ENCODE measurements around the gene HNRNPM.
"Not testable (repeated sequence)": the region's sequence is repeated elsewhere in the genome, so short reads cannot be mapped to it uniquely, and the experiment has no call there.

Gene HNRNPM

GRCh38 chr19:8412783-8413628, 31.8 kb upstream of the HNRNPM start, which contains the start of gene MARCHF2:
MARCHF2 (plus strand) TSS chr19:8413305; CDS start chr19:8421841, 8,536 bp downstream.
- DNase-seq (ENCODE audit: low read depth), result peak; percentile 85
- TF ChIP-seq CTCF (IDR thresholded peaks at IDR 0.05; ENCODE audit: control insufficient read depth, extremely low read depth, insufficient read depth), result peak; percentile 75
- H3K4me3 ChIP-seq (ENCODE audit: low read depth, low read length), result peak within 1 kb of the TSS; percentile 69

- TF ChIP-seq CTCF (IDR thresholded peaks at IDR 0.05; ENCODE audit: control insufficient read depth, extremely low read depth, insufficient read depth), result no peak
- H3K4me3 ChIP-seq (ENCODE audit: low read depth, low read length), result peak overlapping the region; percentile 69
- DNase-seq (ENCODE audit: low read depth), result no peak
These were observed 31.2 kb upstream of the HNRNPM start for GRCh38 chr19:8413629-8413995.

- TF ChIP-seq CTCF (IDR thresholded peaks at IDR 0.05; ENCODE audit: control insufficient read depth, extremely low read depth, insufficient read depth), result no peak
- H3K4me3 ChIP-seq (ENCODE audit: low read depth, low read length), result no peak overlapping the region
- no peak for DNase-seq (ENCODE audit: low read depth)
These were observed 28.0 kb upstream of the HNRNPM start for GRCh38 chr19:8416796-8417195.

DNA sequence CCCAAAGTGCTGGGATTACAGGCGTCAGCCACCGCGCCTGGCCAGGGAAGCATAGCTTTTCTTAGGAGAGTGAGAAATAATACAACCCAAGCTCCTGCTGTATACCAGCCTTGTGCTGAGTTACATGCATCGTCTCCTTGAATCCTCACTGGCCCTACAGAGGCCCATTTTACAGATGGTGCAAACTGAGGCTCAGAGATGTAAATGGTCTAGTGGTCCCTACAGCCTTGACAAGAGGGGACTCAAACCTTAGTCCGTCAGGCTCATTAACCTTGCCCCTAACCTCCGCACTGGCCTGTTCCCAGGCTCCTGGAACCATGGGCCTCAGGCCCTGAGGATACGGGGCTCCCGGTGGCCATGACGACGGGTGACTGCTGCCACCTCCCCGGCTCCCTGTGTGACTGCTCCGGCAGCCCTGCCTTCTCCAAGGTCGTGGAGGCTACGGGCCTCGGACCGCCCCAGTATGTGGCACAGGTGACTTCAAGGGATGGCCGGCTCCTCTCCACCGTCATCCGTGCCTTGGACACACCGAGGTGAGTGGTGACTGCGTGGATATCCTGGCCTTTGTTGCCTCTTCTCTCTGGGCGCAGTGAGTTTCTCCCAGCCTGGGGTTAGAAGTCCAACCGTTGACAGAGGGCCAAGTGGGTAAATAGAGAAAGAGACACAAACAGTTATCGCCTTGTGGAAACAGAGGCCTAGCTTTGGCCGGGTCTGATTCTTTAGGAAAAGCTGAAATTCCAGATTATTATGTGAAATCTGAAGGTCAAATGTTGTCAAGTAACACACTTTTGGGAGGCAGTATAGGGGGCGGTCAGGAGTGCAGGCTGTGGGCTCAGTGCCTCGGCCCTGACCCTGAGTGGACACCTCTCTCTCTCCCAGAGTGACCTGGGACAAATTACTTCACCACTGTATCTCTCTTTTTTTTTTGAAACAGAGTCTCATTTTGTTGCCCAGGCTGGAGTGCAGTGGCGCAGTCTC, 23.0 kb upstream of the HNRNPM start:
- no peak for TF ChIP-seq CTCF (IDR thresholded peaks at IDR 0.05; ENCODE audit: control insufficient read depth, extremely low read depth, insufficient read depth)
- no peak overlapping the region for H3K4me3 ChIP-seq (ENCODE audit: low read depth, low read length)
- no peak for DNase-seq (ENCODE audit: low read depth)

- H3K4me3 ChIP-seq (ENCODE audit: low read depth, low read length), result no peak overlapping the region
- DNase-seq (ENCODE audit: low read depth), result peak; percentile 65
- TF ChIP-seq CTCF (IDR thresholded peaks at IDR 0.05; ENCODE audit: control insufficient read depth, extremely low read depth, insufficient read depth), result no peak
These were observed 21.0 kb upstream of the HNRNPM start for GRCh38 chr19:8423817-8424223.

- H3K4me3 ChIP-seq (ENCODE audit: low read depth, low read length); DNase-seq (ENCODE audit: low read depth): not testable (repeated sequence)
These were observed 19.4 kb upstream of the HNRNPM start for GRCh38 chr19:8425331-8425730.

- no peak for DNase-seq (ENCODE audit: low read depth)
- TF ChIP-seq CTCF (IDR thresholded peaks at IDR 0.05; ENCODE audit: control insufficient read depth, extremely low read depth, insufficient read depth), result no peak
- no peak overlapping the region for H3K4me3 ChIP-seq (ENCODE audit: low read depth, low read length)
These were observed 18.5 kb upstream of the HNRNPM start for GRCh38 chr19:8426283-8426682.
